Lower leg skin (tissue), 3 donors: ENCODE measurements around the gene TRPV2.

Experiments
- POLR2A ChIP-seq, 2 donors: fragments of 450-650 bp; IDR thresholded peaks; one replicate each; pipeline ENCODE4 v1.6.1; 2016 to 2017; ENCODE audit warnings: antibody characterized with exemption in 2 of 2, mild to moderate bottlenecking in 1 of 2, moderate library complexity in 1 of 2
- TF ChIP-seq, protein P1 (sequence below), 3 donors: fragments of 450-650 bp; IDR thresholded peaks; one replicate each; pipeline ENCODE4 v1.5.1; 2016; ENCODE audit warnings: antibody characterized with exemption in 3 of 3, mild to moderate bottlenecking in 3 of 3, moderate library complexity in 2 of 3

DNA sequence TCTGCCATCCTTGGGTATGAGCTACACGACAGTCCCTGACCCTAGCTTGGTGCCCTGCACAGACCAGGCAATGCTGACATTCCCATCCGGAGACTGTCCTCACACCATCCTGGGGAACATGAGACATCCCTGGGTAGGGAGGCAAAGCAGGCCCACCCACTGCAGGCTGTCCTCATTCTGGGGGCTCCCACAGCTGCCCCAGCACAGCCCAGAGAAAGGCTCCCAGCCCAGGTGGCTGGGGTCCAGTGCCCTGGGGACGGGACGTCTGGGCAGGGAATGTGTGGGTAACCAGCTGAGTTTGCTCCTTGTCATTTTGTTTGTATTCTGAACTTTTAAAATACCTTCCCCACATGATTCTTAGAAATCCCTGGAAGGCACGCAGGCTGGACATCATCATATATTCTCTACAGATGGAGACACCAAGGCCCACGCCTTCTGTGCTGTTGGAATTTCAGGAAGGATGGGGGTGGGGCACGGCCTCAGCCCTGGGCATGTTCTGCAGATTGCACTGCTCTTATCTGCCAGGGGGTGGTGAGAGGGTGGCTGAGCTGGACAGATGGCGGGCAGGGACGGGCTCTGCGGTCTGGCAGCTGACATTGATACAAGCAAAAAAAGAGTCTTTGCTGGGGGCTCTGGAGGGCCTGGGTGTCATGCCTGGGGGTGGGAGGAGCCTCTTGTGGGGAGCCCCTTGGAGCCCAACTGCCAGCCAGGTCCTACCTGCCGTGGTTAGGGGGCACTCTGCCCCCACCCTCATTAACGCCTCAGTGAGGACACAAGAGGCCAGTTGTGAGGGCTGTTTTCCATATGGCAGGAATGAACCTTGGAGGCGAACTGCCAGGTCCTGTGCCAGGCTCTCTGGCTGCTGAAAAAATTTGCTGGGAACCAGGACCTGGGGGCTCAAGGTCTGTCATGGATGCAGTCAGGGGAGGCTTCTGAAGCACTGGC is 48.3 kb downstream of the TRPV2 start:
- TF ChIP-seq, protein P1, sequence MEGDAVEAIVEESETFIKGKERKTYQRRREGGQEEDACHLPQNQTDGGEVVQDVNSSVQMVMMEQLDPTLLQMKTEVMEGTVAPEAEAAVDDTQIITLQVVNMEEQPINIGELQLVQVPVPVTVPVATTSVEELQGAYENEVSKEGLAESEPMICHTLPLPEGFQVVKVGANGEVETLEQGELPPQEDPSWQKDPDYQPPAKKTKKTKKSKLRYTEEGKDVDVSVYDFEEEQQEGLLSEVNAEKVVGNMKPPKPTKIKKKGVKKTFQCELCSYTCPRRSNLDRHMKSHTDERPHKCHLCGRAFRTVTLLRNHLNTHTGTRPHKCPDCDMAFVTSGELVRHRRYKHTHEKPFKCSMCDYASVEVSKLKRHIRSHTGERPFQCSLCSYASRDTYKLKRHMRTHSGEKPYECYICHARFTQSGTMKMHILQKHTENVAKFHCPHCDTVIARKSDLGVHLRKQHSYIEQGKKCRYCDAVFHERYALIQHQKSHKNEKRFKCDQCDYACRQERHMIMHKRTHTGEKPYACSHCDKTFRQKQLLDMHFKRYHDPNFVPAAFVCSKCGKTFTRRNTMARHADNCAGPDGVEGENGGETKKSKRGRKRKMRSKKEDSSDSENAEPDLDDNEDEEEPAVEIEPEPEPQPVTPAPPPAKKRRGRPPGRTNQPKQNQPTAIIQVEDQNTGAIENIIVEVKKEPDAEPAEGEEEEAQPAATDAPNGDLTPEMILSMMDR (IDR thresholded peaks at IDR 0.05): no peak
- TF ChIP-seq POLR2A (IDR thresholded peaks at IDR 0.05): no peak
